Fibroblast of skin of right biceps (primary cell): ENCODE measurements around the gene ARHGAP10.

Experiments used
- DNase-seq: peaks from one replicate; pipeline ENCODE4 v3.0.0-alpha.2; 2013

ARHGAP10 gene

DNA sequence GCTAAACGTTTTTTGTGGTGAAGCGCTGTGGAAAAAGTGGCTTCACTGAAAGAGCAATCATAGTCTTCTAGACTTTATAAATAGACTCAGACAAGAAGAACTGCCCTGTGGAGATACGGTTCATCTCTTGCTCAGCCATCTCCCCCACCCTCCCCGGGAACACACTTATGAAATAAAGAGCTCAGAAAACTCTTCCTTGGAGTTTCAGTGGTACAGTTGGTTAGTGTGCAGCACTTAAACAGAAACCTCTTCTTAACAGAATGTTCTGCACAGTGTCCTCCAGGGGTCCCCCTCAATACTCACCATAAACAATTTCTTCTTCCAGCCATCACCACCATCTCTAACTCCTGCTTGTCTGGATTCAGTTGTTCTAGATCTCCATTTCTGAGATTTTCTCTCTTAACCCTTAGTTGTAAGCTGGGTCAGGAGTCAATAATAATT lies 313.0 kb downstream of the ARHGAP10 start:
- no peak for DNase-seq

DNA sequence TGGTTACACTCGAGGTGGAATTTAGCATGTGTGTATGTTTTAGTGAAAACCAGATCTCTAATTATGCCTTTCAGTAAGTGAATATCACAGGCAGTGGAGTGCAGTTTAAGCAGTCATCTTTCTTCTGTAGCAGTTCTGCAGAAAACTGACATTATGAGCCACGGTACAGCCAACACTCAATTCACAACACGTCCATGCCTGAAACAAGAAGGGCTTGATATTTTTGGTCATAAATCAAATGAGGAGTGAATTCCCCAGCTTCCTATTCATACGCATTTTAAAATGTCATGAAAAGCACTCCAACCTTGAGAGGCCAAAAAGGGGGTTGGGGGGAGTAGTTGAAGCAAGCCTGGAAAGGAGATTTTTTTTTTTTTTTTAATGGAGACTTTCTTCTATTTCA lies 316.7 kb downstream of the ARHGAP10 start:
- no peak for DNase-seq

DNA sequence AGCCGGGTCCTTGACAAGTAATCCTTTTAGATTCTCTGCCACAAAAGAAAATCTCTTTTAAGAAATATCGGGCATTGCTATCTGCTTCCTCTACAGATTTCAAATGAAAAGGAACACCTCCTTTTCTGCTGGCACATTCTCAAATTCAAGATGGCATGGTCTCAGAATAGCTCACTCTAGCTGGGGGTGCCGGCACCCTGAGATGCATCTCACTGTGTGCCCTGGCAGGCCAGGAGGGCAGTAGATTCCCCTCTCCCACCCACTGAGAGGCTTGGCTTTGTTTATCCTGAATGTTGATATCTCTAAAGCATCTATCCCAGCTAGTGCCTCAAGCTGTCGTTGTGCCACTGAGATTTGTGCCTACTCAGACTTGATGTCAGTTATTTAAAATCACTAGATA lies 319.5 kb downstream of the ARHGAP10 start:
- no peak for DNase-seq

DNA sequence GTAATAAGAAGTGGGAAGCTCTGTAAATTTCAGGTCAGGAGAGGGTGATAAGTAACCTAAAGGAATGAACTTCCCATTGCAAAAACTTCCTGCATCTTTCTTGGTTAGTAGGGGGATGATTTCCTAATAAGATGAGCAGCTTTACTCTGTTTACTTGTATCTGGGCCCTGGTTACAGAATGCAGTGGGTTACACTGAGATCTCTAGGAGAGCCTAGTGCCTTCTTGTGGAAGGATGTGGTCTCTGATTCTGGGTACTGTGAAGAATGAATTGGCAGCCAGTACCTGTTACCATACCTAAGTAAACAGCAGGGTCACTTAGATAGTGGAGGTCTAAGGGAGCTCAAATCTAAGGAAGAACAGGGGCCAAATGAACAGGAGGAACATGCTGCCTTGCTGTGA lies 320.6 kb downstream of the ARHGAP10 start:
- DNase-seq = no peak

DNA sequence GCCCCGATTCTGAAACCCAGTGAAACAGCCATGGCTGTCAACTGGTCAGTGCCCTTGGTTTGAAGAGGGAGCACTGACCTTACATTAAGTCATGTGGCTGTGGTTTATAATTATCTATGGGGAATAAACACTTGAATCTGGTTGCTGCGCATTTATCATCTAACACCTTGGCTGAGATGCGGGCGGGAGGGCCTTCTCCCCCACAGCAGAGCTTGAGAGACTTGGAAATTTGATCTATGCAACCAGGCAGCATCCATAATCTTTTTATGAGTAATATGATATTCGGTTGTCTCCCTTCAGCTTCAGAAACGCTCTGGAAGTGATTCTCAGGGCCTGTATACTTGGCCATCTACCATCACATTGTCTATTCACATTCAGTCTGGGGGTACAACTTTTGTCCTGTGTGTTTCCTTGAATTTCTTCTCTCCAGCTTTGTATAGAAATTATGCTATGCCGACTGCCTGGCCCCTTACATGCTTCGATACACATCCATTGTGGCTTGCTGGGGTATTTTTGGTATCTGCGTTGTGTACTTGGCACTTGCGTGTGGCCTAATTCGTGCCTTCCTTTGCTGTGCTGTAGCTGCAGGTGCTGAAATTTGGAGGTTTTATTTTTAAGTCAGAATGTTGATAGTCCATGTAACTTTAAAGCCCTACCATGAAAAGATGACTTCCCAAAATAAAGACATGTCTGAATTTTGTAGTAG lies 321.6 kb downstream of the ARHGAP10 start:
- DNase-seq = no peak

DNA sequence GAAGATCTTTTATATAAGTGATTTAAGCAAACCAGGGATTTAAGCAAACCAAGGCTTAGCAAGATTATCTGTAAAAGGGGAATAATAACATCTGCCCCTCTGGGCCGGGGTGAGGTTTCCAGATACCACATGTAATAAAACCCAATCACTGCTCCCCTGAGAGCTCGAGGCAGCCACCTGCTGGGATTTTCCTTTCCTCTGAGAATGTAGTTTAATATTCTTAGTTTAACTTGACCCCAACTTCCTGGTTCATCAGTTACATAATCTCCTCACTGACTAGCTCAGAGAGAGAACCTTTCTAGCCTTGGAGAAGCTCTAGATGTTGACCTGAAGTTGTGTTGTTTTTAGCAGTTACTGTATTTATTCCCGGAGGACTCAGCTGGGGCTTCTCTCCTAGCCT lies 322.4 kb downstream of the ARHGAP10 start:
- DNase-seq = no peak

DNA sequence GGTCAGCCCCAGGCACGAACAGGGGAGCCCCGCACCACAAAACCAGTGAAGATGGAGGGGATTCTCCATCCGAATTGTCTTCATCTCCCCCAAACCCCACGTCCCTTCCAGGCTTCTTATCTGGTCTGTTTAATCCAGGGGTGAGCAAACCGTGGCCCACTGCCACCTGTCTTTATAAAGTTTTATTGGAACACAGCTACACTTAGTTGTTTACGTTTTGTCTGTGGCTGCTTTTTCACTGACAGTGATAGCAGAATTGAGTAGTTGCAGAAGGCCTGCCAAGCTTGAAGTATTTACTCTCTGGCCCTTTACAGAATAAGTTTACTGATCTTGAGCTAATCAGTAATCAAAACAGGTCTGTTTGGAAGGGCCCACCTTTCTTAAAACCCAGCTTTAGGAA lies 324.0 kb downstream of the ARHGAP10 start:
- no peak for DNase-seq

DNA sequence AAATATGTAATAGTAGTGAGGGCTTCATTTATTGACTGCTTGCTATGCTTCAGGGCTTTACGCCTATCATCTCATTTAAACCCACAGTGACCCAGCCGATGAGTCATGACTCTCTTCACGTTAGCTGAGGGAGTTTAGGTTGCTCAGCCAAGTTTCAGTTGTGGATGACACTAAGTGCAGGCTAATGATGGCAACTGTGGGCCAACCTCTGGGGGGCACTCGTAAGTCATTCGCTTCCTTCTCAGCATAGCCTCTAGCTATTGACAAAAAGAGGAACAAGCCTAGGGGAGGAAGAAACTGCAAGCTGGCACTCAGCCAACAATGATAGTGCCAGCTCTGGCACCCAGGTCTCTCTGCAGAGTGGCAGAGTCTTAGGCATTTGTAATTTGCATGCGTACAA lies 325.0 kb downstream of the ARHGAP10 start:
- peak; percentile 71 for DNase-seq

DNA sequence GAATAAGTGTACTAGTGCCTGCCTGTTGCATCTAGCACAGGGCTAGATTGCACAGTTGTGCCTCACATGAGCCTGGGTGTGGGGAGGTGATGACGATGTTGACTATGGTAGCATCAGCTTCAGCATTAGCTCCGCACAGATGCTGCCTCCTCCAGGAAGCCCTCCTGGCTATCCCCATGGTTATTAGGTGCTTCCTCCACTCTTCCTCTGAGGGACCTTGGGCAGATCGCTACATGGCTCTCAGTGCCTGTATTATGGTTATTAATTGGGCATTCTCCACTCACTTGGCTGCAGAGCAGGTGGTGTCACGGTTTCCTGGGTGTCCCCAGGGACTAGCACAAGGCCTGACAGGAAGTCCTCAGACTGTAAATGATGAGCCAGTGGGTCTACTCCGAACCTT lies 325.6 kb downstream of the ARHGAP10 start:
- no peak for DNase-seq

DNA sequence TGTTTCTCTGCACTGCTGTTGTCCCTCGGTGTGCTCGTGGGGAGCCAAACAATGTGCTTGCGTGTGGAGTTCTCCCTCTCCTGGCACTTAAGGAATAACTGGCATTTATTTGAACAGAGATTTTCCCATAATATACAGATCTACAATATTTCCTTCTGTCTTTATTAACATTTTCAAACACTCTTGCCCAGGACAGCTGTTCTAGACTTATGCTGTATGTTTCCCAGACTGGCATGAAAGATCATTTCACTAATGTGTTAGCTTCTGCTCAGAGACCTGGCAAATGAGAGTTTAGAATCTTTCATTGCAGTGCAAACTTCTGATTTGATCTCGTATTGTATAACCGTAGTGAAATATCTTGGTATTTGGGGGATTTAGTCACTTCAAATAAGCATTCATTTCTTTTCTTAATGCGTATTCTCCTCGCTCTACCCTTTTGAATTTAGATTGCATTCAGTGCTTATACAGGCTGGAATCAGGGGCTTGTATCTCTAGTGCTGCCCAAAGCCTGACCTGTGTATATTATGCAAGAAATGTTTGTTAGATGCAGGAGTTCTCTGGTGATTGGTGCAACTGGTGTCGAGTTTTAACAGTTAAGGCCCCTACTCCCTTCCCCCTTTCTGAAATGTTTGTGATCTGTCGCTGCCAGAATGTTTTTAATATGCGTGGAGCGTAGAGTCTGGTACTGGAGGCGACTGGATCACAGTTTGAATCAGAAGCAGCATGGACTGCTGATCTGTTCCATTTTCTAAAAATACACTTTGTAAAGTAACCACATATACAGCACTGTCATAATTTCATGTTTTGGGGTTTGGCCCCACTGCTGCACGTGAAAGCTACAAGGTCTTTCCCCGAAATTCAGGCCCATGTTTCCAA lies 326.3 kb downstream of the ARHGAP10 start:
- no peak for DNase-seq

DNA sequence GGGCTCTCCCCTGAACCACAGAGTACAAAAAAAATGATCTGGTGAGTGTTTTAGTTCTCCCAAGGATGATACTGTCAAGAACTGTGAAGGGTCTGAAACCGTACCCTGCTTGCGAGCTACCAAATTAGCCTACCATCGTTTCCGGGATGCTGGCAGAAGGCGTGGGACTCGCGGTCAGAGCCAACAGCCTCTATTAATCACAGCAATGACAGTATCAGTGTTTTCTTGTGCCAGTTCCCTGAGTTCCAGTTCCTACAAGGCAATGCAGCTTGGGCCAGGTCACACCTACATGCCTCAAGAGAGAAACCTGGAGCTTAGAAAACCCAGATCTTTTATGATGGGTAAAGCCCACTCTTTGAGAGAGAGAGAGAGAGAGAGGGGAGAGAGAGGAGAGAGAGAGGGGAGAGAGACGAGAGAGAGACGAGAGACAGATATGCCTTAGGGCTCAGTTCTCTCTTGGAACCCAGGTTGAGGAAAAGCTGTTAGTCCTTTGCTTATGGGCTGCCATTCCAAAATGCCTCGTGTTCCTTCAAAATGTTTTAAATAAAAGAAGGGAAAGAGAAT lies 327.8 kb downstream of the ARHGAP10 start:
- no peak for DNase-seq

DNA sequence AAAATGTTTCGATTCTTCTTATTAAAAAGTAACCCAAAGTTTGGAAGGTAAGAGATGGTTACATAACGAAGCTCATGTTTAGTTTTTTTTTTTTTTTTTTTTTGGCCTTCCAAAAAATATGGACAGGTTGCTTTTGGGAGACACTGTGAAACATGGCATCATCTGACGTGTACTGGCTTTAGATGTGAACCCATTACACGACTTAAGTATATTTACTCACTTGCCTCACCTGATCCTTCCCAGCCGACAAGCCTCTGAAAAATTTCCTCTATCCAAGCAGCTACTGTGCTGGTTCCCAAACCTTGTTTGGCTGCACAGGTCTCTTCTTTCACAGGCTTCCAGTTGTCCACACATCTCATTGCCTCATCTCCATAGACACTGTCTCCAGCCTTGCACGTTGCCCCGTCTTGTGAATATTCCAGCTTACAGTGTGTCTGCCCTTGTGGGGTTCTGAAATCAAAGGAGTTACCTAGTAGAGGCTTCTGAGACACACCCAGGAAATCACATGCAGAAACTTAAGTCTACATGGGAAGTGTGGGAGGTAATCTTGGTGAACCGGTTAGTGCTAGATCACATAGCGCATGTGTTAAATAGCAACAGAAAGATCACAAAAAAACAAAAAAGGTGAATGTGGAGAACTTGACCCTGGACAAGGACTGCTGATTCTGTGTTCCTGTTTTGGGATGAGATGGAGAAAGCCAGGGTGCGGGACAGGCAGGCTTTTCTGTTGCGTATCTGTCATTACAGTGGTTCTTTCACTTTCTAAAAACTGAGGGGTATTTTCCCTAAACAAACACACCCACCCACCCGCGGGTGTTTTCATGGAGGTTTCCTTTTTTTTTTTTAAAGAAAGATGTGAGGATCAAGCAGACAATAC lies 328.6 kb downstream of the ARHGAP10 start:
- DNase-seq = no peak

DNA sequence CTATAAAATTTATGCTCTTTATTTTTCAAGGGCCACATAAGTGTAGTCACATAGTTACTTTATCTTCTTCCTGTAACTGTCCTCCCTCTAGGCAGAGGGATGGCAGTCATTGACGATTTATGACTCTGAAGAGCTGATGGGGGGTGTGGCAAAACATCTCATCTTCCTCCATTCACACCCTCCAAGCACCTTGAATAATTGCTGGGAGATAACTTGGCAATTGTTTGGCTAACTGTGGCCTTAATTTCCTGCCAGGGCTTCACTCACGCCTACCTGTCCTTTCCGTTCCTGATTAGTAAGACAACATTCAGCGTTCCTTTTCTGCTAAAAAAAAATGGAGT lies 329.2 kb downstream of the ARHGAP10 start:
- no peak for DNase-seq

DNA sequence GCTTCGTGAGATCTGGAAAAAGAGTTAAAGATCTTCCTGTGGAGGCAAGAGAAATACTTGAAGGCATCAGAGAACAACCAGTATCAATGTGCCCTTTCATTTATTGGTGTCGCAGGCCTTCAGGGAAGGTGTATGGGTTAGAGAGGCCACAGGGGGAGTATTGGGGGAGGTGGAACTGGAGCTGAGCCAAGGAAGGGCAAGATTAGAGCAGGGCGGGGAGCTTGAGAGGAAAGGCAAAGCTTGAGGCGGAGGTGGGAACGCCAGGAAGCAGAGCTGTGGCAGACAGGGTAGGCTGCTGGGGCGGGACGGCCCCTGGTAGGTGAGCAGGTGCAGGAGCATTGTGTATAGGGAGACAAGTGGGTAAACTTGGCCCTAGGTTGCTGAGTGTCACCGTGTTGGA lies 329.9 kb downstream of the ARHGAP10 start:
- DNase-seq = no peak

DNA sequence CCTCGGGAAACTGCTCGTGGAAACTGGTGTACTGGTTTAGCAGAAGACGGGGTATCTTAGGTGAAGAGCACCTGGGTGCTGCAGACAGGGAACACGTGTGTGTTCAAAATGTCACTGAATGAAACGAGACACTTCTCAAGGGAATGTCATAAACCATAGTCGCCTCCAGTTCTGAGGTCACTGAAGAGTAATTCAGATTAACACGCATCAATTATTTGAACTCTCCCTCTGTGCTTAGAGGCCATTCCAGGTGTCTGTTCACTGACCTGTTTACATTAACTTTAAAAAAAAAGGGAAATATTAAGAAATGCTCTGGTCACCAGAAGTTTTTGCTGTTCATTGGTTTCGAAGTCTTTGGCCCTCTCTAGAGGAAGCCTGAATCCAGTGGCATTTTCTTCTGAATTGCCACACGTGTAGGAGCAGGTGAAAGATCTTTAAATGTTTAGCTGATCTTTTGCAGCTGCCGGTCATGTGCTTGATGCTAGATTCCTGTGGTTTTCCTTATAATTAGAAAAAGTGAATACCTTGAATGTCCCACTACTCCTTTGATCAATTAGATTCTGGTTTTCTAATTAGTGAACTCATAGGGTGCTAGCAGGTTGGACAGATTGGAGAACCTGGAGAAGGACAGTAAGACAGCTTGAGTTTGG lies 330.5 kb downstream of the ARHGAP10 start:
- DNase-seq = no peak

DNA sequence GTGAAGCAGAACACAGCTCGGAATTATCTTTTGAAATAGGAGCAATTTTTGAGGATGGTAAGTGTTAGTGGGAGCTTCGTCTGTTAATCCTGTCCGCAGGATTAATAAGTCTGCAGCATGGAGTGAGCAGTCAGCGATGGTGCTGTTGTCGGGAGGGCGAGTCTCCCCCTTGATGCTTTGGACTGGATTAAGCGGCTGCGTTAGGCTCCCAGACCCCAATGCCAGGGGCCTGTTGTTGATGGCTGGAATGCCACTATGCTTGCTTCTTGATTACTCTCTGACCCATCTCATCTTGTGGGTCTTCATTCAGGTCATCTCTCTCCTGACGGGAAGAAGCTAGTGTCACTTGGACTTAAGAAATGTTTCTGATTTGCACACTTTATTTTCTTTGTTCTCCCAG lies 332.6 kb downstream of the ARHGAP10 start:
- no peak for DNase-seq

DNA sequence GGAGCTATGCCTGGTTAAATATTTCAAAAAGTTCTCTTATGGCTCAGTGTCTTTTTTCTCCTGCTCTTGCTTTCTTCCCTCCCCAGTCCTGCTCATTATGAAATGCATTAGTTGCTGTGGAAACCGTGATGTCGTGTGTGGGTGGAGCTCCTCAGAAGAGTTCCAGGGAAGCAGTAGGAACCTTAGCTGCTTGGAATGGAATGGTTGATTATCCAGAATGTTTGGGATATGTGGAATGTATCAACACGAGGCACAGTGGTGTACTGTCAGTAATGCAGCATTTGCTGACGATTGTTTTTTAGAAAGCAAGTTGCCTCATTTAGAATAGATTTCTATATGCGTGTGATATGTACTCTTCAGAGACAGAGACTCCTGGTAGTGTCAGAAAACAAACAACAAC lies 333.2 kb downstream of the ARHGAP10 start:
- DNase-seq = peak; percentile 70

DNA sequence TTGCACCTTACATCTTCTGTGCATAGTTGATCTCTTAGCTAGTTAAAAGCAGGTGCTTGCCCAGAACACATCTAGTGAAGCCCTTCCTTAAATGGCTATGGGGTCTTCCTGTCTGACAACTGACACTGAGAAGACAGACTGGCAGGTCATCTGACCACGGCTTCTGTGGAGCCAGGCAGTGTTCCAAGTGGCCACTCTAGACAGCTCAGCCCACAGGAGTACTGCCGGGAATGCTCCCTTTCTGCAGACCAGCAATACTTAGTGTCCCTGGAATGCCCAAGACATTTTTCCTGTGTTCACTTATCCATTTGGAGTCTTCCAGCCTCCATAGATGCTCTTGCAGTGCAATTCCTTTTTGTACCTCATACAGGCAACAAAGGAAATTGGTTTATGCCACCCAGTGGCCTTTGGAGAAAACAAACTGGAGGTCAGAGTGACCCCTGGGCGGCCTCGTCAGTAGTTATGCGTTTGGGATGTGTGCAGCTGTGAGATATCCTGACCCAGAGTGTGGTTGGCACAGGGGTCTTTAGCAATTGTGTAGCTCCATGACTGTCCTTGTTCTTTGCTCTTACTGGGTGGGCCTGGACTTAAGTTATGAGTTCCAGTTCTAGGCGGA lies 335.5 kb downstream of the ARHGAP10 start:
- DNase-seq = no peak

DNA sequence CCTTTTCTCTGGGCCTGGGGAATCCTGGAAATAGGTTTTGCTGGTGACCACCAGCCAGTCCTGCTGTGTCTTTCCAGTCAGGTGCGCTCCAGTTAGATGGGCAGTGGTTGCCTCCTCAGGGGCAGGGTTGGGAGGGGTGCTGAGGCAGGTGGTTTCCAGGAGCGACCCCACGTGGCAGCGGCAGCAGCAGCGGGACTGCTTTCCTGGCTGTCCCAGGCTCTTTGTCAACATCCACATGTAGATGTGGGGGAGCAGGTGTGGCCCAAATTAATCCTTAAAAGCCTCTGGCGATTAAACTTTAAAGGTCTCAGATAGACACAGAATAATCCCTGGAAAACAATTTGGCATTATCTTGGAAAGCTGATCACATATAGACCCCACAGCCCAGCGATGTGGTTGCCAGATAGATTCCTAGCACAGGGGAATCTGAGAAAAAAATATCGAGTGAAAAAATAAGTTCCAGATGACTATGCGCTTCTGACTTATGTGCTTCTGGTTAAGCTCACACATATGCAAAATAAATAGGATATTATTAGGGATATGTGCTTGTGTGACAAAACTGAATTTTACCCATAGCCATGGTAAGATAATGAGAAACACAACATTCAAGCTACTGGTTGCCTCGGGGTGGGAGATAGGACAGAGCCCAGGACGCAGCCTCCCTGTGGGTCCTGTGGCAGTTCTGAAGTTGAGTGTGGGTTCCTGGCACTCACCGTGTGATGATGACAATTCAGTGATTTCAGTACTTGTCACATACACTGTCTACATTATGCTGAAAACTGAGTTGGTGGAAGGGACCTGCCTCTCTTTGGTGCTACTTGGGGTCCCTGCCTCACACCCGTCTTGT lies 336.4 kb downstream of the ARHGAP10 start:
- DNase-seq = no peak

DNA sequence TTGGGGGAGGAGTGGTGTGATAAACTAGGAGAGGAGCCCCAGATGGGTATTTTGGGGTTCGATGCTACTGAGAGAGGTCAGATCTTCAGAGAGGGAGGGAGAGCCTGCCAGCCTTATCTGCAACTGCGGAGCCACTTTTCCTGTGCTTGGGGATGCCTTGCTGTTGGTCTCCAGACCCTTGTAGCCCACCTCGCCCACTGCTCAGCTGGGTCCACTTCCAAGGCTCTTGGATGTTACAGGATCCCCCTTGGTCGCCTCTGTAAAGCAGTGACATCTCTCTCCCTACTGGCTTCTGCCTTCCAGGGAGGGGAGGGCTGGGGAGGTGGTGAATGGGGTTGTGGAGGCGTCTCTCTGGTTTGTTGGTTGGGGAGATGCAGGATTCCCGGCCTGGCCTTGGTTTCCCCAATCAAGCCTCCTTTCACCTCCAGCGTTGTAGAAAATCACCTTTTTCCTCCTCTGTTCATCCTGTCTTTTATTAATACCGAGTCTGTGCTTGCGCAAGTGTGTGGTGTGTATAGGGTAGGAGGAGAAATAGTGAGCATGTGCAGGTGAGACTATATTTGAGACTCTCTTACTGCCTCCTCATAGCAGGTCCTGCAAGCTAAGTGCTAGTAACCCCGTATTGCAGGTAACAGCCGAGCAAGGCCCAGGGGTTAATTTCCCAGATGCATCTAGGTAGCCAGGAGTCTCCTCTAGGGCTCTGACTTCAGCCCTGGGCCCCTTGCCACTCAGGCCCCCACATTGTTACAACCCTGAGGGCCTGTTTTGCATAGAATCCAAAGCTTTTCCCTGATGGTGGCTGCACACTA lies 337.4 kb downstream of the ARHGAP10 start:
- DNase-seq = no peak

DNA sequence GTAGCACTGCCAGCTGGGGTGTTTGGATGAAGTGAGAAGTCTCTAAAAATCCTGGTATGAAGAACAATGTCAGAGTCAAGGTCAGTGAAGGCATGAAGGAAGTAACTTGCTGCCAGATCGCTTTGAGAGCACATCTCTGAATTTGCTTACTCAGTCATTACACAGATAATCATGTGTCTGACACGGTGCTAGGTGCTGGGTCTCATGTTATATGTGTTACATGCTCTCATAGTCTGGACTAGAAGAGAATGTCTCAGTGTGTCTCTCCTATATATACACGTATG lies 337.9 kb downstream of the ARHGAP10 start:
- DNase-seq = no peak
